ENCODE measurements around the gene TFEB.

TFEB gene

DNA sequence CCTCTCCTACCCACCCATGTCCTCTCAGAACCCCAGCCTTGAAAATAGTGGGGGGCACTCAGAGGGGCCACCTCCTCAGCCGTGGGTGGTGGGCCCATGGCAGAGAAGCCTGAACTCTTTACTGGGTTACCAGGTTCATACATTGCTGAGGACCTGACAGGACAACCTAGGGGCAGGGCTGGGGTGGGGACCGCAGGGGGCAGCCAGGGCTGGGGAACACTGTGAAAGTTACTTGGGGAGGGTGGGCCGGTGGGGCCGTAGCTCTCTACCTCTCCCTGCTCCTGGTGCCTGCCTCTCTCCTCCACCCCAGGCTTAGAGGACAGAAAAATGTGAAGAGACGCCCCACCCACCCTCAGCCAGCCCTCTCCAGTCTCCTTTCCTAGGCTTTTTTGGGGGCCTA, 81.7 kb downstream of the TFEB start:
- DNase-seq (ENCODE audit: low read depth, low spot score): no peak

DNA sequence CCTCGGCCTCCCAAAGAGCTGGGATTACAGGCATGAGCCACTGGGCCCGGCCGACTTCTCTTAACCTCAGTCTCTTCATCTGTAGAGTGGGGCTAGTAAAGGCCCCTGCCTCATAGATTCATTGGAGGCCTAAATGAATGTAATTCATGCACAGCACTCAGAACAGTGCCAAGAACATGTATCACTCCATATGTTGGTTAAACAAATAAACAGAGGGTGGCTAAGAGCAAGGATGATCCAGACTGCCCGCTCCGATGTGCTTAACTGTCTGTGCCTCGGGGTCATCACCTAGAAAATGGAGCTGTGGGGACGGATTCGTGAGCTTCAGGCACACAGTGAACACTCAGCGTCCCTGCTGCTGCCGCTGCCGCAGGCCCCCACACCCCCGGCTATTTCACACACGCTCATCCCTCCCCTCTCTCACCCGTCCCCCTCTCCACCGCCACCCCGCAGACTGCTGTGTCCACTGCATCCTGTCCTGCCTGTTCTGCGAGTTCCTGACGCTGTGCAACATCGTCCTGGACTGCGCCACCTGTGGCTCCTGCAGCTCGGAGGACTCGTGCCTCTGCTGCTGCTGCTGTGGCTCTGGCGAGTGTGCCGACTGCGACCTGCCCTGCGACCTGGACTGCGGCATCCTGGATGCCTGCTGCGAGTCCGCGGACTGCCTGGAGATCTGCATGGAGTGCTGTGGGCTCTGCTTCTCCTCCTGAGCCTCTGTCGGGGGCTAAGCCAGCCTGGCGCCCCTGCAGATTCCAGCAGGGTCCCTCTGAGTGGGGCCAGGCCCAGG, 82.3 kb downstream of the TFEB start:
- no peak for DNase-seq (ENCODE audit: low read depth, low spot score)

DNA sequence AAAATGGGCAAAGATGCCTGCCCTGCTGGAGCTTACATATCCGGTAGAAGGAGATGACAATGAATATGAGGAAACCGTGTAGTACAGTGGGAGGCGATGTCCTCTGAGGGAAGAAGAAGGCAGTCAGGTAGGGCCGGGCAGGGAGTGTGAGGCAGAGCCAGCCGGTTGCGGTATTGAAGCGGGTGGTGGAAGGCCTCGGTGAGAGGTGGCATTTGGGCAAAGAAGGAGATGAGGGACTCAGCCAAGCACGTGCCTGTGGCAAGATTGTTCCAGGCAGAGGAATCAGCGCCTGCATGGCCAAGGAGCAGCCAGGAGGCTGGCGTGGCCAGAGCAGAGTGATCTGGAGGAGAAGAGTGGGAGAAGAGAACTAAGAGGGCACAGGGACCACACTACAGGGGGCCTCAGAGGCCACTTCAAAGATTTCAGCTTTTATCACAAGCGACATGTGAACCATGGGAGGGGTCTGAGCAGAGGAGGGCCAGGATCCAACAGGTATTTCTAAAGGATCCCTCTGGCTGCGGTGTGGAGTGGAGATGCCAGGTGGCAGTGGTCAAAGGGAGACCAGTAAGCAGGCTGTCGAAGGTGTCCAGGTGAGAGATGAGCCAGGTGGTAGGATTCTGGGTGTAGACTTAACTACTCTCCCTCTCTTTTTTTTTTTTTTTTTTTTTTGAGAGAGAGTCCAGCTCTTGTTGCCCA, 83.3 kb downstream of the TFEB start:
- no peak for DNase-seq (ENCODE audit: low read depth, low spot score)

DNA sequence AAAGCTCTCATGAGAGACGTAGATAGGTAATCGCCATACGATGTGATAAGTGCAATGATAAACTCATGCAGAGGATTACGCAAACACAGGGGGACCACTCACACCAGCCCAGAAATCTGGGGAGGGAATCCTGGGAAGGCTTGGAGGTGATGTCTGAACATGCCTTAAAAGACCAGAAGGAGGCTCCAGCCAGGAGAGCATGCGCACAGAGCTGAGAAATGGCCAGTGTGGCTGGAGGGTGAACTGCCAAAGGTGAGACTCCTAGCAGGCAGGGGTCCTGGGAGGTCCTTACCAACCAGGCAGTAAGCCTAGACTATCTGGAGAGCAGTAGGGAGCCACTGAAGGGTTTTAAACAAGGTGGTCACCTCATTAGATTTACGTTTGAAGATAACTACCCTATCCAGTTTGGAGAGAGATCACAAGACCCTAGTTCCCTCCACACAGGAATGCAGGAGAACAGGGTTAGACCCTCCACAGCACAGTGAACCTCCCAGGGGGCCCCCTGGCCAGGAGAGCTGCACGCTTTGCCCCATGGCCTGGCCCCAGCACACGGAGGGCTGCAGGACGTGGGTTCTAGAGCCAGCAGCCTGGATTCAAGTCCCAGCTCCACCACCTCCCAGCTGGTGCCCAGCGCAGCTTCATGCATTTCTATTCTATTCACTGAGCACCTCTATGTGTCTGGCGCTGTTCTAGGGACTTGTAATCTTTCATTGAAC, 84.0 kb downstream of the TFEB start:
- no peak for DNase-seq (ENCODE audit: low read depth, low spot score)

DNA sequence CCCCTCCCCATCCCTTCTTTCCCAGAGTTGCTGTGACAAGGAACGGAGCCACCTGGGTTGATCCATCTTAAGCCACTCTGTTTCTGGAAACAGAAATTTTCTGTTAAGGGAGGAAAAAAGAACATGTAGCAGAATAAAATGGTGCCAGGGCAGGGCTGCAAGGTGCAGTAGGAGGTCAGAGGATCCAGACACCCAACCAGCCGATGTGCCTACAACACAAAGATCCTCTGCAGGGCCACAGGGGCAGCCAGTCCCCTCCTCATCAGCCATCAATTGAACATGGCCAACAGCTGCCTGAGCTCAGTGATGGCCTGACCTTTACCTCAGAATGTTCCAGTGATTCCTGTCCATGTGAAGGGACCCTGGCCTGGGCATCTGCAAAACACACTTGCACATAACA, 85.3 kb downstream of the TFEB start:
- no peak for DNase-seq (ENCODE audit: low read depth, low spot score)

DNA sequence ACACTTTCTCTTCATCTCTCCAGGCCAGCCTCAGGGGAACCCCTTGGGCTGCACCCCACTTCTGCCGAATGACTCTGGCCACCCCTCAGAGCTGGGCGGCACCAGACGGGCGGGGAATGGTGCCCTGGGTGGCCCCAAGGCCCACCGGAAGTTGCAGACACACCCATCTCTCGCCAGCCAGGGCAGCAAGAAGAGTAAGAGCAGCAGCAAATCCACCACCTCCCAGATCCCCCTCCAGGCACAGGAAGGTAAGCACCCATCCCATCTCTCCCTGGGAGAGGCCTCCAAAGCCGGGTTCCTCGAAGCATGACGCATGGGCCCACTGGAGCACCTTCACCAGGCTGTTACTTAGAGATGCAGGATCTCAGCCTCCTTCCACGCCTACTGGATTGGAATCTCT, 85.8 kb downstream of the TFEB start:
- DNase-seq (ENCODE audit: low read depth, low spot score): no peak

DNA sequence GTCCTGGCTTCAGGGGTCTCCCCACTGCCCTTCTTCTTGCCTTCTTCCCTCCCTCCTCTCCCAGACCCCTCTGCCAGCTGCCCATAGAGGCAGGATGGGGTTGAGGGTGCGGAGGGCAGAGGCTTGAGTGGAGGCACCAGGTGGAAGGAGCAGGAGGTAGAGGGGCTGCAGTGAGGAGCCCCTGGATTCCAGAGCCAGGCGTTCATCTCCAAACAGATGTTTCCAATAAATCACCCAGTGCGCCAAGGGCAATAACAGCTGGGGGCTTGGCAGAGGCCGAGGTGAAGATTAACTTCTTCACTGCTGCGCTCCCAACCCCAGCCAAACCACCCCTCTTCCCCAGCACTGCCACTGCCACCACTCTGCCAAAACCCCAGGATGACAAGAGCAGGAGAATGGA, 86.5 kb downstream of the TFEB start:
- no peak for DNase-seq (ENCODE audit: low read depth, low spot score)

DNA sequence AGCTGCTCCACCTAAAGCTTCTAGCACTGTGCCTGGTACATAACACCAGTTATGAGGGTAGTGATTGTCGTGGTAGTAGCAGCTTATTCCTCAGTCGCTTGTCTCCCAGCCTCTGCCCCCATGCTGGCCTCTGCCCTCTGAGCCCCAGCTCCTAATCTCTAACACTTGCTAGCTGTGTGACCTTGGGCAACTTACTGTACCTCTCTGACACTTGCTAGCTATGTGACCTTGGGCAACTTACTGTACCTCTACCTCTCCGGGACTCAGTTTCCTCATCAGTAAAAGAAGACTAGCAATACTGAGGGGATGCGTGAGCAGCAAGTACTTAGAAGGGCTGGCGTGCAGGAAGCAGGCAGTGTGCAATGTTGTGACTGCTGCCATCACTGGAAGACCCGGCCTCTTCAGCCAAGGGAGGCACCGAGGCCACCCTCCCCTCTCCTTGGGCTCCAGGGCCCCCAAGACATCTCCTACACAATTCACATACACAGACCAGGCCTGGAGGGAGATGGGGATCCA, 87.3 kb downstream of the TFEB start:
- no peak for DNase-seq (ENCODE audit: low read depth, low spot score)

DNA sequence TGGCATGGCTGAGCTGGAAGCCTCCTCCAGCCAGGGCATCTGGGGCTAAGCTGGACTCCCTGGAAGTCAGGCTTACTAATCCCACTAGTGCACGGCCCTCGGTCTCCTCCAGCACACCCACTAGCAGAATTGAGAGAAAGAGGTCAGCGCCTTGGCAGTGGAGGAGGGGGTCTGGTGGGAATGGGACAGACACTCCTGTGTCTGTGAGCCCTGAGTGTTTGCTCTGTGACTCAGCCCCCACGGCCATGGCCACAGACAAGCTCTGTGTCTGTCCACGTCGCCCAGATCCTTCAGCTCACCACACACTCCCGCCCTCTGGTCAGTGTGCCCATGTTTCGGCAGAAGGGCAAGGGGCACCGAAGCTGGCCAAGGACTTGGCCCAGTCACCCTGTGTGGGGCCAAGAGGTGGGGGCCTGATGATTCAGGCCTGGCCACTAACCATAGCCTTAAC, 88.3 kb downstream of the TFEB start:
- DNase-seq (ENCODE audit: low read depth, low spot score): no peak

DNA sequence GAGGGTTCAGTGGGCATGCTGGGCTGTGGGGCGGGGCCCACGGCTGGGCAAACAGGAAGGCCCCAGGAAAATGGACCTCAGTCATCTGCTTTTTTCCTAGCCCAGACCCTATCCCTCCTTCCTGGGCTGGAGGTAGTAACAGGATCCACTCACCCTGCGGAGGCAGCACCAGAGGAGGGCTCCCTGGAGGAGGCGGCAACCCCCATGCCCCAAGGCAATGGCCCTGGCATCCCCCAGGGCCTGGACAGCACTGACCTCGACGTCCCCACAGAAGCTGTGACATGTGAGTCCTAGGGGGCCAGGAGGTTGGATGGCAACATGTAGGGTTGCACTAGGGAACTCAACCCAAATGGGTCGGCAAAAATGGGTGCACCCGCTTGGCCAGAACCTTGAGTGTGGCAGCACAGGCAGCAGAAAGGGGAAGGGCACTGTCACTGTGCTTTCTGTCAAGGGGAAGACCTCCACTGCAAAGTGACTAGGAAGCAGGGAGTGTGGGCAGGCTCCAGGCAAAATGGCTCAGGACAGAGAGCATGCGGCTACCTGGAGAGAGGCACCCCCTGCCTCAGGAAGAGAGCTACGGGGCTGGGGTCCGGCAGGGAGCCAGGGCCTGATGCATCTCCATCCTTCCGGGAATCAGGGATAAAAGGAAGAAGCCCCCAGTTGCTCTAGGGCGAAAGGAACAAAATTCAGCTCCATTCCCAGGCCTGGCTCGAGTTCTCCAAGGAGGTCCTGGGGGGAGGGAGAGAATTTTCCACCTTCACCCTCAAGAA, 89.2 kb downstream of the TFEB start:
- DNase-seq (ENCODE audit: low read depth, low spot score): no peak

DNA sequence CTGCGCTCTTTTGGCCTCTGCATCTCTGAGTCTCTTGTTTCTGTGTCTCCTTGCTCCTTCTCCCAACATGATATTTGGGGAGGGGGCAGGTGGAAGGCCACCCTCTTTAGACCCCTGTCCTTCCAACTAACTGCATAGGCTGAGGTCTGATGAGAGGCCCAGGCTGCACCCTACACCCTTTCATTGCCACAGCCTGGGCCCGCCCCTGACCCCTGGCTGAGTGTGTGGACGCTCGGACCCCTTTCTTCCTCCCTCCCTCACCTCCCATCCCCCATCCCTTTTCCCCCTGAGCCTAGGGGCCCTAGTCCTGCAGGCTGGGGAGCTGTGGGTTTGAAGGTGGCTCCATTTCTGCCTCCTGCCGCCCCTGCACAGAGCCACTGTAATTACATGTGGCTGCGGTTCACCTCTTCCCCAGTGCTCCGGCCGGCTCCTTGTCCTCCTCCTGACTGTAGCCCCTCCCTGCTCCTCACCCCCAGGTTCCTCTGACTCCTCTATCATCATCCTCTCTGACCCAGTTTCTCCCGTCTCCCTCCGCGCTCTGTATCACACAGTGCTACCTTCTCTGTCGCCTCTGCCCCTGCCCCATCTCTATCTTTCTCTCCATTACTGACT, 90.3 kb downstream of the TFEB start:
- no peak for DNase-seq (ENCODE audit: low read depth, low spot score)

DNA sequence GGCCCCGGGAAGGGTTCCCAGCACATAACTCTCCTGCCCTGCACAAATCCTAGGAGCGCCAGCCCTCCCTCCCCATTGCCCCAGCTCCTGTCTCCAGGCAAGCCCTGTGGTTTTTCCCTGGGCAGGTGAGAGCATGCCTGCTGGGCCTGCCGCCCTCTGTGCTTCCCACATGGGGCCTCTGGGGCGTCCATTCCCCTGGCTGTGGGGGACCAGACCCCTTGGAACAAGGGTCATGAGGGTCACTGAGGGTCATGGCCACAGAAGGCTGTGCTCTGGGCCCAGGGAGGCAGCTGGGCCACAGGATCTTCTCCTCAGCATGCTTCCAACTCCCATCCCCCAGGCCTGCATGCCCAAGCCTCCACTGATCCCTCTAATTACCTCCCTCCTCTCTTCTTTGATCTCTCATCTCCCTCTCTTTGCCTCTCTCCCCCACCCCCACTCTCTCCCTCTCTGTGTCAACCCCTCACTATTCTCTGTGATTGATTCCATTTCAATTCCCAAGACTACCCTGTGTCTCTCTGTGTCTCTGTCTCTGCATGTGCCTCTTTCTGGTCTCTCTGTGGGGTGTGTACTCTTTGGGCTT, 91.0 kb downstream of the TFEB start:
- no peak for DNase-seq (ENCODE audit: low read depth, low spot score)

DNA sequence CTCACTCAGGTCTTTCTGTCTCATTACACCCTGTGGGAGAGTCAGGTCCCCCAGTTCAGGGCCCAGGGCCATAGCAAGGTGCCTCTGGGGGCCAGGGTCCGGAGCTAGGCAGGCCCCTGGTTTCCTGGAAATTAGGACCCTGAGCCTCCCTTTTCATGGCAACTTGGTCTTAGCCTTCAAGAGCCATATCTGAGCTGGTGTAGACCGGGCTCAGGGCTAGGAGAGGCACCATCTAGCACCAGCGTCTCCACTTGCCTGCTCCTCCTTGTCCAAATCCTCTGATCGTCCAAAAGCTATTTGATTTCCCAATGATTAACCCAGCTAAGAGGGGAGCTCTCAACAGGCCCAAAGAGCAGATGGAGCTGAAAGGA, 91.5 kb downstream of the TFEB start:
- no peak for DNase-seq (ENCODE audit: low read depth, low spot score)

DNA sequence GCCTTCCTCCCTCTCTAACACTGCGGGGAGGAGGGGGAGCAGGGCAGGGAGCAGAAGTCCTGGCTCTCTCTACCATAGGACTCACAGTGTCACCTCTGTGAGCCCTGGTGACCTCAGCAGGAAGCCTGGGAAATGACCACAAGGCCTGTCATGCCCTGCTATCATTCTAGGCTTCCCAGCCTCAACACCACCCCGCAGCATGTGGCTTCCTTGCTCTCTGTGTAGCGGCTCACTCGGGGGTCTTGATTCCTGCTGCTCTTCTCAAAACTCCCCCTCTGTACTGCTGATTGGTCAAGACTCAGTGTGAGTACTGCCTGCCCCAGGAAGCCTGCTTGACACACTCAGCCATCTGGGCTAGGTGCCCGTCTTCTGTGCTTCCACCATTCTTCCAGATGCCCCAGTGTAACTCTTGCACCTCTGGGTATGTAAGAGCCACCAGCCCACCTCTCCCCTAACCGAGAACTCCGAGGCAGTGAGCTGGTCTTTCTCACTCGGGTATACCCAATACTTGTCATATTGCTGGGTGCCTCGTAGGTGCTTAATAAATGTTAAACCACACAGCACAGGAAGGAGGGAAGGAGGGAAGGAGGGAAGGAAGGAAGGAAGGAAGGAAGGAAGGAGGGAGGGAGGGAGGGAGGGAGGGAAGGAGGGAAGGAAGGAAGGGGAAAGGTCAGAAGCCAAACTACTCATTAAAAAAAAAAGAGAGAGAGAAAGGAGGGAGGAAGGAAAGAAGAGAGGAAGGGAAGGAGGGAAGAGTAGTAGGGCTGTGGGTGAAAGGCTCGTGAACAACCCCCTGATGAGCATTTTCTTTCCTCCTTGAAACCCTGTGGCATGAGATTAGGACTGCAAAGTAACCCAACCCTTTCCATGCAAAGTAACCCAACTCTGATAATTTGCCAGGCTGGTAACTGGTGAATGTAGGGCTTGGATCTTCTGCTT, 92.2 kb downstream of the TFEB start:
- no peak for DNase-seq (ENCODE audit: low read depth, low spot score)

DNA sequence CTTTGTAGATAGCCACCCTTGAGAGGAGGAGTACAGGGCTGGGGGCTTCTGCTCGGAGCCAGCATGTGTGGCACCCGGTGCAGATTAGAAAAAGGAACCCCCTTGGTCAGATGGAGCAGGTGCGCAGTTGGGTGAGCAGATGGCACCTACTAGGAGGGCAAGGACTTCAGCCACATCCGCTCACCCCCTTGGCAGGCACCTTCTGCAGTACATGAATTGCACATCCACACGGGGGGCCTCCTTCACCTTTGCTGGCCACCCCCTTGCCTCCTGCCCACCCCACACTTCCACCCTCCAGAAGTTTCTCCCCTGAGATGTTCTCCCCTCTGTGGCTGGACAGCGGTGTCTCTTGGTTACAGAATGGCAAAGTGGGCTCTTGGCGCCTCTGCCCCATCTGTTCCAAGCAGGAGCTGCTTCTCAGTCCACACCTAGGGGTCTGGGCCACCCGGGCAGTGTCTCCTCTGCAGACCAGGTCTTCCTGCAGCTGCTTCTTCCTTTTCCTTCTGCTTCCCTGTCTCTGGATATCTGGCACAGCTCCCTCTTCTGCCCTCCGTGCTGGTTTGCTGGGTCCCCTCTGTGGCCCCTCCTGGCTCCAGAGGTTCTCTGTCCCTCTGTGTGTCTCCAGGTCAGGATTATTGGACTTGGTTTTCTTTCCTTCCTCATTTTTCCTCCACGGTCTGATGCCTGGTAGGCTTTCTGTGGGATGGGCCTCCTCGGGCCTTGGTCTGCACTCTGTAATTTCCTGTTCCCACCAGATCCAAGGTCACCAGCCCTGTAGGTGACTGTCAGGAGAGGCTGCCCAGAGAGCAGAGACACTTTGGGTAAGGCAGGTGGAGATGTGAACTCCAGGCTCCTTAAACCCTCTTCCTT, 93.1 kb downstream of the TFEB start:
- DNase-seq (ENCODE audit: low read depth, low spot score): no peak

DNA sequence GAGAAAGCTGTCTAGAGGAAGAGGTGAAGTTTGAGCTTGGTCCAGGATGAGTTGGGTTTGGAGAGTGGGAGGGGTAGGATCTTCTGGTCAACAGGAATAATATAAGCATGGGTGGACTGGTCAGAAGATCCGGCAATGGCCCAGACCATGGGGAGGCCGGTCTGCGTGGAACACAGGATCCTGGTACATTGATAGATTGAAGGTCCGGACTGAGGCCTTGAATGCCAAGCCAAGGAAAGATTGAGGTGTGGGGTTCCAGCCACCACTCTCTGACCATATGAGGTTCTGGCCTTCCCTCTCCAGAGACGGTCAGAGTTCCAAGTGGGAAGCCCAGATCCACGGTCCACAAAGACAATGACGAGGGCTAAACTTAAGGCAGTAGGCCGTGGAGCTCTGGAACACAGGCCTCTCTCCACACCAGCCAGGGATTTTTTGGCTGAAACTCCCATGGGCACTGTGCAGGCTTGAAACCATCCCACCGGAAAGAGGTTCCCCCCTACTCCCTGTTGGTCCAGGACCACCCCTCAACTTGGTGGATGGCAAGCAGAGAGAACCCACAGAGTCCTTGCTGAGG, 94.0 kb downstream of the TFEB start:
- no peak for DNase-seq (ENCODE audit: low read depth, low spot score)

DNA sequence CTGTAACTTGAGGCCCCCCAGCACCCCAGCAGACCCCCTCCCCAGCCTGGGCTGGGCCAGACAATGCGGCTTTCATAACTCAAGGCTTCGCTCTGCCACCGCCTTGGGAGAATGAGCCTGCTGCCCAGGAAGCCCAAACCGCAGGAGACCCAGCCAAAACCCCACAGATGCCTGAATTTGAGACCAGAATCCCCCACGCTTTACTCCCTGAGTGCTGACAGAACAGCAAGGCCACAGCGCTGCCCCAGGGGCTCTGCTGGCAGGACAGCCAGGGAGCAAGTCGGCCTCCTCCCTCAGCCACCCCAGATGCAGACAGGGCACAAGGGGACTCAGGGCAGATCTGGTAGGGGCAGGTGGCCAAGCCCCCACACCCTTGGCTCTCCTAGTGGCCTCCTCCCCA, 95.0 kb downstream of the TFEB start:
- no peak for DNase-seq (ENCODE audit: low read depth, low spot score)

DNA sequence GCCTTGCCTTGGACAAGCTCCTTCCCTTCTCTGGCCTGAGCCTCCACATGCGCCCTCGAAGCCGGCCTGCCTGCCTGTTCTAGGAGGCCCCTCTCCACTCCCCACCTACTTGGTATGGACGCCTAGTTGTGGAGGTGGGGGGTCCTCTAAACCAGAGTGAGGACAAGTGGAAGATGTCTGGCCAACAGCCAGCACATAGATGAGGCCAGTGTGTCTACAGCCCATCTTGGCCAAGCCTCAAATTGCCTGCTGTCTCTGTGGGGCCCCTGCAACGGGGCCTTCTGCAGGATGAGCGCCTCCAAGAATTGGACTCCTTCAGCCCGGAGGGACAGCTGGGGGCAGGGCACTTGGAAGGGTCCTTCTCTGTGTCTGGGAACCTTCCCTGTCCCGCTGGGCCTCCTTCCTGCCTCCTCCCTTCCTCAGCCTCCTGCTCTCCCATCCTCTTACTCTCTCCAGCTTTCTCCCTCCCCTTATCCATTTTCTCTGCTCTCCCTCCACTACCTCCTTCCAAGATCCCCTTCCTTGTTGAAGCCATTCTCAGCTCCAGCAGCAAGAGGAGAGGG, 95.5 kb downstream of the TFEB start:
- peak; percentile 58 for DNase-seq (ENCODE audit: low read depth, low spot score)
